Activated naive CD4-positive, alpha-beta T cell treated with Interleukin-2 at 50 U/mL for 16 hours (primary cell): ENCODE data around the gene ASGR2.
A peak's percentile ranks its signal among the peaks of the same experiment; 100 is the strongest.
"Not testable (repeated sequence)": the region's sequence is repeated elsewhere in the genome, so short reads cannot be mapped to it uniquely, and the experiment has no call there.

Experiments
- DNase-seq: peaks from one replicate; pipeline ENCODE4 v3.0.0-alpha.2; 2020

Gene ASGR2

GRCh38 chr17:7114241-7114874 lies at the start of gene ASGR2:
TSS of gene ASGR2 (minus strand) at chr17:7114822. CDS start at chr17:7114240, 582 bp downstream.
- DNase-seq, result no peak

- not testable (repeated sequence) for DNase-seq
These were observed 44.9 kb upstream of the ASGR2 start for GRCh38 chr17:7159571-7159970.

GRCh38 chr17:7158424-7158823 lies 43.8 kb upstream of the ASGR2 start:
- DNase-seq, result not testable (repeated sequence)

GRCh38 chr17:7156342-7156940 lies 41.8 kb upstream of the ASGR2 start:
- DNase-seq, result no peak

- no peak for DNase-seq
These were observed 33.1 kb upstream of the ASGR2 start for GRCh38 chr17:7147772-7148171.

- no peak for DNase-seq
These were observed 31.5 kb upstream of the ASGR2 start for GRCh38 chr17:7146115-7146514.

GRCh38 chr17:7144213-7144612 lies 29.6 kb upstream of the ASGR2 start:
- no peak for DNase-seq

- DNase-seq, result no peak
These were observed 27.2 kb upstream of the ASGR2 start for GRCh38 chr17:7141824-7142223.

- DNase-seq, result no peak
These were observed 24.8 kb upstream of the ASGR2 start for GRCh38 chr17:7139400-7139799.

- no peak for DNase-seq
These were observed 24.3 kb upstream of the ASGR2 start for GRCh38 chr17:7138800-7139381.

- DNase-seq, result no peak
These were observed 22.7 kb upstream of the ASGR2 start for GRCh38 chr17:7137171-7137943.

- peak; percentile 80 for DNase-seq
These were observed 21.8 kb upstream of the ASGR2 start for GRCh38 chr17:7136266-7136877.

GRCh38 chr17:7133916-7134315 lies 19.3 kb upstream of the ASGR2 start:
- no peak for DNase-seq

GRCh38 chr17:7133424-7133823 lies 18.8 kb upstream of the ASGR2 start:
- peak; percentile 57 for DNase-seq

- DNase-seq, result peak; percentile 59
These were observed 18.0 kb upstream of the ASGR2 start for GRCh38 chr17:7132511-7133094.

- DNase-seq, result no peak
These were observed 16.8 kb upstream of the ASGR2 start for GRCh38 chr17:7131423-7131791.

- no peak for DNase-seq
These were observed 16.2 kb upstream of the ASGR2 start for GRCh38 chr17:7130621-7131422.

- no peak for DNase-seq
These were observed 14.7 kb upstream of the ASGR2 start for GRCh38 chr17:7129311-7129710.

GRCh38 chr17:7128160-7128559 lies 13.5 kb upstream of the ASGR2 start:
- no peak for DNase-seq

- DNase-seq, result not testable (repeated sequence)
These were observed 12.9 kb upstream of the ASGR2 start for GRCh38 chr17:7127501-7127900.

GRCh38 chr17:7126386-7126785 lies 11.8 kb upstream of the ASGR2 start:
- DNase-seq, result not testable (repeated sequence)

GRCh38 chr17:7124923-7125322 lies 10.3 kb upstream of the ASGR2 start:
- no peak for DNase-seq
